Activated CD4-positive, alpha-beta T cell treated with anti-CD3 and anti-CD28 coated beads, Interleukin-2, Interleukin-6, amounts not matched to agents 100 ng/mL and 50 ng/mL, durations not matched to agents 16 hours and 8 hours (primary cell): ENCODE results near the gene HNRNPLL.

Source experiments
- DNase-seq: peaks from one replicate; pipeline ENCODE4 v3.0.0-alpha.2; 2020

Gene HNRNPLL

GRCh38 chr2:38591152-38591551 is 11.6 kb downstream of the HNRNPLL start:
- DNase-seq: no peak

GRCh38 chr2:38590053-38590452 is 12.7 kb downstream of the HNRNPLL start:
- no peak for DNase-seq

DNA sequence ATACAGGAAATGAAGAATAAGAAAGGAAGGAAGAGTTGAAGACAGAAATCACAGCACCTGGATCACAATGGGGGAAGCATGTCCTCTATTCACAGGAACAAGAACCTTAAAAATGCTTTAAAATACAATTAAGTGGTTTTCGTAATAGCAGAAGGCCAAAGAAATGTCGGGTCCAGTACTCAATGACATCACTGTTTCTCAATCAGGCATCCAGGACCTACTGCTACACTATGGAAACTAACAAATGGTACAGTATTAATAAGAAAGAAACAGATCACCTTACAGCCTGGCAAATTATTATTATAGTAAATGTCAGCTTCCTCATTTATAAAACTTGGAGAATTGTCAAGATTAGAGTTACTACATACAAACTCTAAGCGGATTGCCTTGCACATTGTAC is 15.8 kb downstream of the HNRNPLL start:
- DNase-seq: no peak

DNA sequence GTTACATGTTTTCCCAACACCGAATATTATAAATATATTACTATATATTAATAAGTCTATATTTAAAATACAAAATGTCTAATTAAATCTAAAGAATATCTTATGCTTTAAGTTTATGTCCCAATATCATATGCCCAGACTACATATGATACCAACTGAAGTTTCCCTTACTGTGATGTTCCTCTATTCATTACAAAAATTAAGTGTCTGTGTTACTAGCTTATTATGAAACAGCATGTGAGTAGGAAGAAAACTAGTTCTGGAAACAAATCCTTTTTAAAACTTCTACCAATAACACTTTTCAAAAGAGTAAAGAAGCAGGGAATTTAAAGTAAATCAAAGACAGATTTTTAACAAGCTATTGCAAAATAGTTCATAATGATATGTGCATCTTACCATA is 17.8 kb downstream of the HNRNPLL start:
- no peak for DNase-seq

GRCh38 chr2:38583994-38584393 is 18.7 kb downstream of the HNRNPLL start:
- DNase-seq: no peak

DNA sequence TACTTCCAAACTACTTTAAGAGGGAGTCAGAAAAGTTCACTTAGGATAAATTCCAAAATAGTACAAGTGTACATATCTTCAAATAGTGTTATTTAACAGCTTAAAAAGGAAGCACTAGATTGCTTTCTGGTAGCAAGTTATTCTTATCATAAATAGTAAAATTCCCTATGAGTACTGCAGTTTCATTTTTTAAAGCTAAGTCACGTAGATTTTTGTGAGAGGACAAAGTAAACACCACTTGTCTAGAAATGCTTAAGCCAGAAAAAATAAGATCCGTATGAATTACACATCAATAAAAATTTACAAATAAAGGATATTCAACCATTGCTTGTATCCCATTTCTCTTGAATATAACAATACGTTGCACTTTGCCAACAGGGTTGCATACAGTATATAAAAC is 19.2 kb downstream of the HNRNPLL start:
- no peak for DNase-seq

GRCh38 chr2:38581193-38582147 is 21.3 kb downstream of the HNRNPLL start:
- DNase-seq: peak; percentile 83

DNA sequence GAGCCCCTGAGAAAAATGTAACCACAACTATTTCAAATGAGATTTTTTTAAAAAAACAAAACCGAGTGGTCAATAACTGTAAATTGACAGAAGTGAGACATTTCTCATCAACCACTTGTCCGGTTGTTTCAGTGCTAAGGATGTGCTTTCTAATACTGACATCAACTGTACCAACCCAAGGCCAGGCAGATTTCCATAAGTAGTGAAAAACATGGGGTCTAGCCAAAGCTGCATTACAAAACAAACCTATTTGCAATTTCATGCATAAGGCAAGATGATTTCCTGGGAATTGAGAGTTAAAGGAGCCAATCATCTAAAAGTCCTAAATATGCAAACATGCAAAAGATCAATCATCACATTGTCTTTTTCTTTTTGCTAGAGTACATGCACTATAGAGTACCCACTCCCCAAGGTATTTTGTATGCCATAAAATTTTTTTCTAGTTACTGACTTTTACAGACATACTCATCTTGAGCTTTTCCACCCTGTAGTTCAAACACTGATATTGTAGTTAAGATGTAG is 22.6 kb downstream of the HNRNPLL start:
- no peak for DNase-seq

- no peak for DNase-seq
Observed at GRCh38 chr2:38578832-38579231, 23.9 kb downstream of the HNRNPLL start.

DNA sequence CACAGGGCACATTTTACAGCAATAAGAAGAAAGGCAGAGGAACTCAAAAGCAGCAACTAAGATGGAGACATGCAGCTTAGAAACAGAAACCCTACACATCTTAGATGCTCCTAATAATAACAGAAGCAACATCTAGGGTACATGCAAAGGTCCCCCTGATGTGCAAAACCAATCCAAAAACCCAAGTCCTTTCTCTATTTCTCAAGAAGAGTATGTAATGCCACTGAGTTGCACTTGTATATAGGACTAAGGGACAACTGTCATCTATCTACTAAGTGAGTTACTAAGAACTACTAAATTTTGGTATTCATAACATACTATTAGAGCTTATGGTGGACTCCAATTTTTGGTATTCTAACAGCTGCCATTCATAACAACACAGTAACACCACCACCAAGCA is 28.4 kb downstream of the HNRNPLL start:
- DNase-seq: no peak

GRCh38 chr2:38572167-38572566 is 30.6 kb downstream of the HNRNPLL start:
- no peak for DNase-seq

GRCh38 chr2:38571193-38571592 is 31.5 kb downstream of the HNRNPLL start:
- no peak for DNase-seq

GRCh38 chr2:38568724-38569436 is 33.8 kb downstream of the HNRNPLL start:
- DNase-seq: no peak

DNA sequence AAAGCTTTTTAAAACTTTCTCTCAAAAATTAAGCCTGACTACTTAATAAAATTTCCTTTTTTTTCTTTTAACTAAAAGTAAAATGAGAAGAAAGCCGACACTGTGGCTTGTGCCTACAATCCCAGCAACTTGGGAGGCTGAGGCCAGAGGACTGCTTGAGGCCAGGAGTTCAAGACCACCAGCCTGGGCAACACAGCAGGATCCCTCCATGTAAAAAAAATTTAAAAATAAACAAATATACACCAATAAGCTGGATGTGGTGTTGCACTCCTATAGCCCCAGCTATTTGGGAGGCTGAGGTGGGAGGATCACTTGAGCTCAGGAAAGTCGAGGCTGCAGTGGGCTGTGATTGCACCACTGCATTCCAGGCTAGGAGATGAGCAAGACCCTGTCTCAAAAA is 37.4 kb downstream of the HNRNPLL start:
- no peak for DNase-seq

- DNase-seq: no peak
Observed at GRCh38 chr2:38561691-38562090, 41.0 kb downstream of the HNRNPLL start.

DNA sequence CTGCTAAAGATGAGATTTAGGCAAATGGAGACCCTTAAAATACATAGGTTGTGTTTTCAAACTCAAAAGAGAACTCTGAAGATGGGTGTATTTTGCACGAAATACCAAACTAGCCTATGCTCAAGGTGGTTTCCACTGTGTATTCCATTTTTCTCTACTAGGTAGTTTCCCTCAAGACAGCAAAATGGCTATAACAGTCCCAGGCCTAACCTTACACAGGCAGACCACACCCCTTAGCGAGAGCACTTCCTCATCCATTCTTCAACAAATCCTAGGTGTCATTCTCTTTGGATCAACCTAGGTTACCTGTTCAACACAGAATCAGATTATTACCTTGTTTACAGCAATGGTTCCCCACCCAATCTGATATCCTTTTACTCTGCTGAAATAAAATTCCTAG is 42.6 kb downstream of the HNRNPLL start:
- no peak for DNase-seq

DNA sequence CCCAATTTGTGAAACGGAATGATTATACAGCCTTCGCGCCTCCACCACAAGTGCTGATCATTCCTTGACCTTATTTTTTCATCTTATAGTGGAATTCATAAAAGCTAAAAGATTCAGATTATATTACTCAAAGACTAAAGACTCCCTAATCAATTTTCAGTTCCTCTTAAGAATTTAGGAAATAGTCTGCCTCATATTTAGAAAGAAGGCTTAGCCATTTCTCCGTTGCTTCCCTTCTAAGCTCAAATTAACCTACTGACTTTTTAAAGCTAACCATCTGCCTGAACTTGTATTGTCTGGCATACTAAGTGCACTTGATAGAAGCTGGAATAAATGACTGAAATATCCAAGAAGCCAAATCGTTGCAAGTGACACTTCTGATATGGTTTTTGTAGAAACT is 44.7 kb downstream of the HNRNPLL start:
- DNase-seq: no peak

- no peak for DNase-seq
Observed at GRCh38 chr2:38557217-38557616, 45.5 kb downstream of the HNRNPLL start.

DNA sequence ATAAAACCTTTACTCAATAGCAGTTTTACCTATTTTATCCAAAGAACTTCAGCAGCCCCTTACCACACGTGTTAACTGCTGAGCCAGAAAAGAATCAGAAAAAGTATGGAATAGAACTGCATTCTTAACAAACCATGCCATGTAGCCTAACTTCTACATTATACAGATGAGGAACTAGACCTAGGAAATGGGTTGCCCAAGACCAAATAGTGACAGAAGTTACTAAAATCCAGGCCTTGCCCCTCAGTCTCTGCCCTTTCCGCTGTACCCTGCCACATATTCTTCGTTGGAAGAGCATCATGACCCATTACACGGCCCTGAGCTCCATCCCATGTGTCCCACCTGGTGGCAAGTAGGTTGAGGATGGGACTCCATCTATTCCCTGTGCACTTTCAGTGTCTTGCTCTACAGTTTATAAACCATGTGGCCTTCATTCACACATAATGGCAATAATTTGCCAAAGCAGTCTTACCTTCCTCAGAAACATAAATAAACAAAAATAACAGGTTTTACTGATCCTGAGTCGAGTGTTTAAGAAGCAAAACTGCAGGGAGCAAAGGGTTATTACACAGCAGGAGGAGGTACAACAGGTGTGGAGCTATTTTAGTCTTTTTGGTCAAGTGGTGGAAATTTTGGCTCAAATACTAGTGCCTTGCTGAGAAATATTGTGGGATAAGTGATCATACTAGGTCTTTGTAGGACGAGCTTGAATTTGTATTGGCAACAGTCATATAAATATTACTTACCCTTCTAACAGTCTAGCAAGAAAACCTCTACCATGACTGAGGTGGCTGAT is 46.5 kb downstream of the HNRNPLL start:
- DNase-seq: no peak

GRCh38 chr2:38554973-38555595 is 47.6 kb downstream of the HNRNPLL start:
- no peak for DNase-seq

DNA sequence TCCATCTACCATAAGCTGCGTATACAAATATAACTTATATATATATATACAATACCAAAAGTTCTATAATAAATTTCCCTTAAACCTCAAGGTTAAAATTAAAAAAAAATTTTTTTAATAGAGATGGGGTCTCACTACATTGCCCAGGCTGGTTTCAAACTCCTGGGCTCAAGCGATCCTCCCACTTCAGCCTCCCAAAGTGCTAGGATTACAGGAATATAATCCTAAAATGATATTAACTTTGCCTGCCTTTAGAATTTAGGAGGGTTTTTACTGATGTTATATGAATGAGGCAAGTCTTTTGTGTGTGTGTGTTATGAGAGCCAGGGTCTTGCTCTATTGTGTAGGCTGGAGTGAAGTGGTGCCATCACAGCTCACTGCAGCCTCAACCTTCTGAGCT is 49.2 kb downstream of the HNRNPLL start:
- no peak for DNase-seq

DNA sequence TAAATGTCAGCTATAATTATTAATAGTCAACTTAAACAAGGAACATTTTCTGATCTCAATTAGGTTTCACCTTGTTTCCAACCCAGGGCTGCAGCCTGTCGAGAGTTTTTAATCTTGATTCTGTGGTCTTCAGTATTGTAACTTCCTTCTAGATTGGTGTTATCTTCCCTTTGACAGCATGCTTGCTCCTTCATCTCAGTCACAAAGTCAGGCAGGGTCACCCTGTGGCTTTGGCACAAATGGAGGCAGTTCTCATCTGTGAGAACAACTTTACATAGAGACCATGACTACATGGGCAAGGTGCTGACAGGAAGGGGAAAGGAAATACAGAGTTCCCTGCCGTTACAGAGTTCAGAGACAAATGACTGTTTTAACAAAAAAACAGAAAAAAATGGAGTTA is 50.5 kb downstream of the HNRNPLL start:
- DNase-seq: no peak

- DNase-seq: no peak
Observed at GRCh38 chr2:38551746-38552145, 51.0 kb downstream of the HNRNPLL start.
